HepG2 (cell line): ENCODE measurements around the gene ZNF174. TPM values are rescaled to one million over a fixed set of nuclear protein-coding genes. Genes with fewer than 3 reads are reported as not detected.

Experiments used
- ARID4A ChIP-seq: sonication (generic); formaldehyde crosslinking; IDR thresholded peaks from 2 replicates; pipeline ENCODE4 v1.5.0; 2020; ENCODE audit warnings: mild to moderate bottlenecking, missing genetic modification reagents, borderline replicate concordance
- ETV6 ChIP-seq: sonication (generic); formaldehyde crosslinking; conservative IDR thresholded peaks from 2 replicates; pipeline ENCODE4 v1.4.0; 2020; ENCODE audit warnings: missing genetic modification reagents
- KDM1A ChIP-seq: IDR thresholded peaks from 2 replicates; pipeline ENCODE4 v1.6.1; 2016; ENCODE audit warnings: missing compliant biosample characterization
- MEIS1 ChIP-seq: sonication (generic); formaldehyde crosslinking; IDR thresholded peaks from 2 replicates; pipeline ENCODE4 v1.9.0; 2021; ENCODE audit warnings: mild to moderate bottlenecking, missing genetic modification reagents, moderate library complexity, borderline replicate concordance
- PHF21A ChIP-seq: sonication (generic); formaldehyde crosslinking; IDR thresholded peaks from 2 replicates; pipeline ENCODE4 v1.5.0; 2020; ENCODE audit warnings: mild to moderate bottlenecking, missing genetic modification reagents
- PLRG1 ChIP-seq: fragments of 450-650 bp; conservative IDR thresholded peaks from 2 replicates; pipeline ENCODE4 v1.6.1; 2016
- PRPF4 ChIP-seq: fragments of 200-400 bp; formaldehyde crosslinking; IDR thresholded peaks from 2 replicates; pipeline ENCODE4 v1.6.1; 2016; ENCODE audit warnings: low read length, low read depth; ENCODE audit not compliant: poor library complexity, severe bottlenecking
- RFXANK ChIP-seq: IDR thresholded peaks from 2 replicates; pipeline ENCODE4 v1.6.1; 2016
- ZBTB1 ChIP-seq: sonication (generic); formaldehyde crosslinking; IDR thresholded peaks from 2 replicates; pipeline ENCODE4 v1.4.0; 2020; ENCODE audit warnings: missing genetic modification reagents, borderline replicate concordance
- ZBTB37 ChIP-seq: sonication (generic); formaldehyde crosslinking; IDR thresholded peaks from 2 replicates; pipeline ENCODE4 v1.4.0; 2020; ENCODE audit warnings: mild to moderate bottlenecking, missing genetic modification reagents
- ZKSCAN5 ChIP-seq: sonication (generic); formaldehyde crosslinking; IDR thresholded peaks from 2 replicates; pipeline ENCODE4 v1.5.1; 2020; ENCODE audit warnings: mild to moderate bottlenecking, missing genetic modification reagents
- ZNF275 ChIP-seq: sonication (generic); formaldehyde crosslinking; IDR thresholded peaks from 2 replicates; pipeline ENCODE4 v1.8.0; 2022; ENCODE audit warnings: missing genetic modification reagents, mild to moderate bottlenecking, inconsistent platforms, borderline replicate concordance
- ZNF337 ChIP-seq: sonication (generic); formaldehyde crosslinking; IDR thresholded peaks from 2 replicates; pipeline ENCODE4 v1.5.1; 2020; ENCODE audit warnings: missing genetic modification reagents, low read depth, mild to moderate bottlenecking, borderline replicate concordance
- ZNF484 ChIP-seq: sonication (generic); formaldehyde crosslinking; IDR thresholded peaks from 2 replicates; pipeline ENCODE4 v1.5.1; 2020; ENCODE audit warnings: mild to moderate bottlenecking, low read depth, missing genetic modification reagents, borderline replicate concordance
- polyA plus RNA-seq, 8 experiments: library from polyadenylated mRNA; depleted of rRNA in 3 of 8; stranded (reverse) in 7 of 8; unstranded in 1 of 8; fragments of >200 nt; fragmentation: Illumina TruSeq in 4 of 8; extraction: Trizol in 4 of 8; gene quantifications; 2 replicates each; pipeline versions ENCODE4 v1.2.1 to v1.2.3, GENCODE V29; 2011 to 2016; ENCODE audit warnings: low read depth in 4 of 8, missing spikeins in 1 of 8, mixed read lengths in 1 of 8; ENCODE audit not compliant: insufficient read depth in 1 of 8
- total RNA-seq, 5 experiments: library from RNA; depleted of rRNA; stranded (reverse); fragments of >200 nt; fragmentation: Illumina TruSeq; extraction: Trizol; gene quantifications; 2 replicates each; pipeline ENCODE4 v1.2.3, GENCODE V29; 2016; ENCODE audit warnings: low read depth in 1 of 5
- TF ChIP-seq, protein P1 (sequence below): sonication (generic); formaldehyde crosslinking; IDR thresholded peaks from 2 replicates; pipeline ENCODE4 v1.8.1; 2022; ENCODE audit warnings: mild to moderate bottlenecking, missing genetic modification reagents
- TF ChIP-seq, protein P2 (sequence below): IDR thresholded peaks from 2 replicates; pipeline ENCODE4 v1.6.1; 2016; ENCODE audit warnings: missing biosample characterization, missing genetic modification reagents, low read depth

Gene ZNF174
- total and polyA plus RNA-seq, 2 of the 13 experiments (the other 11 are each of a cell fraction or from before 2014, with no cell fraction given): 8.3 to 10.6 TPM

GRCh38 chr16:3364774-3365427 is 36.1 kb upstream of the ZNF174 start (continued):
- no peak for TF ChIP-seq ZNF484 (CRISPR knock-in tag)
- TF ChIP-seq MEIS1 (CRISPR knock-in tag): 0 out of 2 replicates have a peak, but pooled peaks have one; percentile 67
- TF ChIP-seq ZNF337 (CRISPR knock-in tag): no peak
- TF ChIP-seq ZNF275 (CRISPR knock-in tag): no peak
- TF ChIP-seq ZBTB37 (CRISPR knock-in tag): no peak
- TF ChIP-seq ARID4A: peak; percentile 51; the same call in 1 of the 2 replicates
- TF ChIP-seq KDM1A: no peak
- TF ChIP-seq, protein P1, sequence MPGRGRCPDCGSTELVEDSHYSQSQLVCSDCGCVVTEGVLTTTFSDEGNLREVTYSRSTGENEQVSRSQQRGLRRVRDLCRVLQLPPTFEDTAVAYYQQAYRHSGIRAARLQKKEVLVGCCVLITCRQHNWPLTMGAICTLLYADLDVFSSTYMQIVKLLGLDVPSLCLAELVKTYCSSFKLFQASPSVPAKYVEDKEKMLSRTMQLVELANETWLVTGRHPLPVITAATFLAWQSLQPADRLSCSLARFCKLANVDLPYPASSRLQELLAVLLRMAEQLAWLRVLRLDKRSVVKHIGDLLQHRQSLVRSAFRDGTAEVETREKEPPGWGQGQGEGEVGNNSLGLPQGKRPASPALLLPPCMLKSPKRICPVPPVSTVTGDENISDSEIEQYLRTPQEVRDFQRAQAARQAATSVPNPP (CRISPR knock-in tag): no peak
- TF ChIP-seq ZKSCAN5 (CRISPR knock-in tag): no peak
- TF ChIP-seq RFXANK: no peak
- no peak for TF ChIP-seq PRPF4
- TF ChIP-seq PLRG1: no peak
- no peak for TF ChIP-seq ETV6 (CRISPR knock-in tag)
- no peak for TF ChIP-seq ZBTB1 (CRISPR knock-in tag)
- peak; percentile 10; the same call in 1 of the 2 replicates for TF ChIP-seq PHF21A (CRISPR knock-in tag)
- TF ChIP-seq, protein P2, sequence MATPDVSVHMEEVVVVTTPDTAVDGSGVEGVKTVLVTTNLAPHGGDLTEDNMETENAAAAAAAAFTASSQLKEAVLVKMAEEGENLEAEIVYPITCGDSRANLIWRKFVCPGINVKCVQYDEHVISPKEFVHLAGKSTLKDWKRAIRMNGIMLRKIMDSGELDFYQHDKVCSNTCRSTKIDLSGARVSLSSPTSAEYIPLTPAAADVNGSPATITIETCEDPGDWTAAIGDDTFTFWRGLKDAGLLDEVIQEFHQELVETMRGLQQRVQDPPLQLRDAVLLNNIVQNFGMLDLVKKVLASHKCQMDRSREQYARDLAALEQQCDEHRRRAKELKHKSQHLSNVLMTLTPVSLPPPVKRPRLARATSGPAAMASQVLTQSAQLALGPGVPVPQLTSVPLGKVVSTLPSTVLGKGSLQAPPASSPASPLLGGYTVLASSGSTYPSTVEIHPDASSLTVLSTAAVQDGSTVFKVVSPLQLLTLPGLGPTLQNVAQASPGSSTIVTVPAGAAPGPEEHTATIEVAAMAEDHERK: peak; percentile 83; the same call in 1 of the 2 replicates
